H9 (cell line): ENCODE results near the gene FABP7. TPM values are rescaled to one million over a fixed set of nuclear protein-coding genes. Genes with fewer than 3 reads are reported as not detected.

Experiments
- DNase-seq: peaks from one replicate; pipeline ENCODE4 v3.0.0-alpha.2; 2017
- H2AFZ ChIP-seq: one replicate; pipeline ENCODE4 v1.6.1; 2013; ENCODE audit warnings: mild to moderate bottlenecking, low read length, control low read depth, moderate library complexity
- H2AK5ac ChIP-seq: 2 replicates; pipeline ENCODE4 v1.6.1; 2013; ENCODE audit warnings: low read length, control low read depth, mixed read lengths; ENCODE audit not compliant: insufficient read length
- H2BK120ac ChIP-seq: one replicate; pipeline ENCODE4 v1.6.1; 2013; ENCODE audit warnings: low read depth, mild to moderate bottlenecking, low read length, control low read depth, inconsistent platforms; ENCODE audit not compliant: poor library complexity, severe bottlenecking
- H2BK12ac ChIP-seq: 2 replicates; pipeline ENCODE4 v1.6.1; 2013; ENCODE audit warnings: low read length, control low read depth, mixed read lengths, low read depth; ENCODE audit not compliant: insufficient read length
- H2BK15ac ChIP-seq: 2 replicates; pipeline ENCODE4 v1.6.1; 2013; ENCODE audit warnings: low read depth, low read length, control low read depth
- H2BK20ac ChIP-seq: one replicate; pipeline ENCODE4 v1.6.1; 2013; ENCODE audit warnings: low read depth, mild to moderate bottlenecking, low read length, control low read depth, inconsistent platforms; ENCODE audit not compliant: poor library complexity, severe bottlenecking
- H2BK5ac ChIP-seq: 2 replicates; pipeline ENCODE4 v1.6.1; 2013; ENCODE audit warnings: low read length, control low read depth, mixed read lengths; ENCODE audit not compliant: insufficient read length
- H3K14ac ChIP-seq: 2 replicates; pipeline ENCODE4 v1.6.1; 2013; ENCODE audit warnings: low read length, control low read depth; ENCODE audit not compliant: insufficient read depth
- H3K18ac ChIP-seq: 2 replicates; pipeline ENCODE4 v1.6.1; 2013; ENCODE audit warnings: low read depth, mild to moderate bottlenecking, mixed read lengths, low read length, control low read depth; ENCODE audit not compliant: insufficient read length
- H3K23ac ChIP-seq: 2 replicates; pipeline ENCODE4 v1.6.1; 2013; ENCODE audit warnings: low read length, control low read depth, mixed read lengths, low read depth; ENCODE audit not compliant: insufficient read length
- H3K23me2 ChIP-seq: 2 replicates; pipeline ENCODE4 v1.6.1; 2013; ENCODE audit warnings: low read depth, mild to moderate bottlenecking, mixed read lengths, low read length, control low read depth; ENCODE audit not compliant: insufficient read length, poor library complexity, severe bottlenecking
- H3K27ac ChIP-seq: 2 replicates; pipeline ENCODE4 v1.5.1; 2013; ENCODE audit warnings: low read length, control low read depth, mixed read lengths, low read depth; ENCODE audit not compliant: insufficient read length
- H3K27me3 ChIP-seq: 2 replicates; pipeline ENCODE4 v1.6.1; 2013; ENCODE audit warnings: low read length, control low read depth, inconsistent platforms; ENCODE audit not compliant: insufficient read depth
- H3K4ac ChIP-seq: 2 replicates; pipeline ENCODE4 v1.6.1; 2013; ENCODE audit warnings: low read depth, mild to moderate bottlenecking, control low read depth, inconsistent platforms, low read length, moderate library complexity
- H3K4me1 ChIP-seq: 2 replicates; pipeline ENCODE4 v1.6.1; 2013; ENCODE audit warnings: low read length, control low read depth, inconsistent platforms; ENCODE audit not compliant: insufficient read depth
- H3K4me2 ChIP-seq: 2 replicates; pipeline ENCODE4 v1.6.1; 2013; ENCODE audit warnings: low read length, control low read depth, mixed read lengths; ENCODE audit not compliant: insufficient read length, insufficient read depth
- H3K56ac ChIP-seq: 2 replicates; pipeline ENCODE4 v1.6.1; 2013; ENCODE audit warnings: low read depth, mild to moderate bottlenecking, mixed read lengths, low read length, control low read depth; ENCODE audit not compliant: insufficient read length
- H3K79me1 ChIP-seq: 2 replicates; pipeline ENCODE4 v1.6.1; 2013; ENCODE audit warnings: low read depth, mild to moderate bottlenecking, moderate library complexity, low read length, control low read depth, inconsistent platforms; ENCODE audit not compliant: insufficient read depth, poor library complexity, severe bottlenecking
- H3K79me2 ChIP-seq: 2 replicates; pipeline ENCODE4 v1.6.1; 2013; ENCODE audit warnings: low read length, control low read depth, inconsistent platforms; ENCODE audit not compliant: insufficient read depth
- H3K9ac ChIP-seq: 2 replicates; pipeline ENCODE4 v1.6.1; 2013; ENCODE audit warnings: low read length, control low read depth, mixed read lengths; ENCODE audit not compliant: insufficient read length; ENCODE audit errors: extremely low read depth
- H3K9me3 ChIP-seq: one replicate; pipeline ENCODE4 v1.6.1; 2013; ENCODE audit warnings: low read depth, low read length, inconsistent platforms; ENCODE audit not compliant: control insufficient read depth
- H3T11ph ChIP-seq: one replicate; pipeline ENCODE4 v1.6.1; 2013; ENCODE audit warnings: mild to moderate bottlenecking, low read length, control low read depth, inconsistent platforms
- H4K20me1 ChIP-seq: one replicate; pipeline ENCODE4 v1.6.1; 2013; ENCODE audit not compliant: control insufficient read depth, insufficient read length, insufficient read depth
- H4K5ac ChIP-seq: 2 replicates; pipeline ENCODE4 v1.6.1; 2013; ENCODE audit warnings: low read depth, mild to moderate bottlenecking, mixed read lengths, low read length, control low read depth; ENCODE audit not compliant: insufficient read length
- H4K8ac ChIP-seq: replicated peaks from 2 replicates; pipeline ENCODE4 v1.6.1; 2013; ENCODE audit warnings: low read length, control low read depth, mixed read lengths, low read depth; ENCODE audit not compliant: insufficient read length
- H4K91ac ChIP-seq: 2 replicates; pipeline ENCODE4 v1.6.1; 2013; ENCODE audit warnings: low read depth, mild to moderate bottlenecking, moderate library complexity, mixed read lengths, low read length, control low read depth; ENCODE audit not compliant: insufficient read length
- H3K27ac Mint-ChIP-seq, 3 experiments: 2 replicates in 2 of 3; 3 replicates in 1 of 3; pipeline ENCODE4 v1.8.0; 2020 to 2021; ENCODE audit warnings: mixed read lengths in 3 of 3, mild to moderate bottlenecking in 1 of 3, moderate library complexity in 1 of 3
- H3K27me3 Mint-ChIP-seq: 2 replicates; pipeline ENCODE4 v1.8.0; 2021; ENCODE audit warnings: low read depth, mild to moderate bottlenecking, moderate library complexity, mixed read lengths
- H3K36me3 Mint-ChIP-seq, 3 experiments: 2 replicates in 2 of 3; 3 replicates in 1 of 3; pipeline ENCODE4 v1.8.0; 2020 to 2021; ENCODE audit warnings: low read depth in 3 of 3, mixed read lengths in 3 of 3; ENCODE audit not compliant: insufficient read depth in 1 of 3
- H3K4me1 Mint-ChIP-seq, 2 experiments: 2 replicates each; pipeline ENCODE4 v1.8.0; 2020; ENCODE audit warnings: mixed read lengths in 2 of 2
- H3K4me3 Mint-ChIP-seq, 2 experiments: 2 replicates in 1 of 2; 3 replicates in 1 of 2; pipeline ENCODE4 v1.8.0; 2020 to 2021; ENCODE audit warnings: mild to moderate bottlenecking in 2 of 2, mixed read lengths in 2 of 2, moderate library complexity in 1 of 2
- H3K9me3 Mint-ChIP-seq, 2 experiments: 2 replicates in 1 of 2; 3 replicates in 1 of 2; pipeline ENCODE4 v1.8.0; 2020; ENCODE audit warnings: mild to moderate bottlenecking in 2 of 2, mixed read lengths in 2 of 2, moderate library complexity in 1 of 2
- CTCF ChIP-seq: fragments of 200-600 bp; sonication (generic); conservative IDR thresholded peaks from 3 replicates; pipeline ENCODE4 v1.8.0; 2021; ENCODE audit warnings: antibody characterized with exemption, mild to moderate bottlenecking
- WGBS: extraction: QIAGEN DNeasy Blood & Tissue Kit; methylation state at CpG from one replicate; pipeline ENCODE4 v1.1.7; 2013; ENCODE audit warnings: missing lambda C conversion rate, low lambda C conversion rate, mixed read lengths; ENCODE audit not compliant: insufficient read length; ENCODE audit errors: extremely low coverage; 5-methylcytosine and 5-hydroxymethylcytosine counted together
- total RNA-seq: library from RNA; stranded (reverse); gene quantifications from 2 replicates; pipeline ENCODE4 v1.2.1, GENCODE V29; 2021

The FABP7 gene
- total RNA-seq, 1 experiment from 2014 or later = 3.9 TPM

- DNase-seq = no peak
- Histone ChIP-seq H3K27me3 (no peaks in the 10 kb centered on the region), H3K4me2 (no peak overlapping the region), H3K27ac (no peak overlapping the region), H3K4ac (no peak overlapping the region), H3K23me2 (no peaks in the 10 kb centered on the region), H2BK120ac (no peak overlapping the region), H4K5ac (no peak overlapping the region), H4K20me1 (no peaks in the 10 kb centered on the region), H3K9ac (no peak overlapping the region), H2BK5ac (no peak overlapping the region), H3K79me2 (no peaks in the 10 kb centered on the region), H3K18ac (no peak overlapping the region), H3K79me1 (no peaks in the 10 kb centered on the region), H3K14ac (no peak overlapping the region), H2BK12ac (no peak overlapping the region), H3K9me3 (no peaks in the 10 kb centered on the region), H3K4me1 (peaks cover 3% of the 10 kb centered on the region; the same call in 1 of the 2 replicates), H4K91ac (no peak overlapping the region), H3K56ac (no peak overlapping the region), H3K23ac (no peak overlapping the region), H2AFZ (no peak overlapping the region), H3T11ph (no peak overlapping the region), H2AK5ac (no peak overlapping the region), H2BK15ac (no peak overlapping the region), H2BK20ac (no peak overlapping the region), H4K8ac (no peak overlapping the region)
- Mint-ChIP-seq H3K4me3 (no peak overlapping the region), H3K27me3 (no peaks in the 10 kb centered on the region), H3K4me1 (peaks cover 31 to 37% of the 10 kb centered on the region in 2 experiments), H3K27ac (no peak overlapping the region; a peak in 1 of 7 replicates), H3K36me3 (no peaks in the 10 kb centered on the region), H3K9me3 (no peaks in the 10 kb centered on the region)
- TF ChIP-seq CTCF = no peak
- WGBS = no CpG with 5 or more reads among the region's 3 CpGs
Observed at GRCh38 chr6:122832459-122832858, 52.9 kb downstream of the FABP7 start.
